A549 treated with AZD9567 at 1 μM for 4 hours (cell line): ENCODE results near the gene ATP6V0E2. TPM values are rescaled to one million over a fixed set of nuclear protein-coding genes. Genes with fewer than 3 reads are reported as not detected.

Experiments used
- total RNA-seq: library from RNA; stranded (reverse); fragments of 200-300 nt; extraction: Qiagen RNA extraction; gene quantifications from 5 replicates; pipeline ENCODE4 v1.2.3, GENCODE V29; 2022; ENCODE audit not compliant: insufficient read depth

ATP6V0E2 gene
- total RNA-seq: 58.7 to 67.7 TPM (median 62.4 TPM) in 5 replicates

GRCh38 chr7:149873074-149873969 is at the start of gene ATP6V0E2:
ATP6V0E2 (plus strand) TSS chr7:149873969; CDS start chr7:149874066, 97 bp downstream.

GRCh38 chr7:149838224-149838991 is 35.4 kb upstream of the ATP6V0E2 start, which contains the start of gene ZNF862:
ZNF862 (plus strand) TSS chr7:149838375; CDS start chr7:149838612, 237 bp downstream.

Other genes starting within 250 kb of the ATP6V0E2 start
- 1.1 to 1.4 TPM (median 1.2 TPM) in 4 of 5 replicates, not detected in the other for gene ZNF467, start 100.4 kb upstream of the ATP6V0E2 start, total RNA-seq
- gene ZNF862, start 35.6 kb upstream of the ATP6V0E2 start, total RNA-seq: 1.7 to 4.3 TPM (median 3.0 TPM) in 5 replicates